ENCODE results near the gene MRPS23. TPM values are rescaled to one million over a fixed set of nuclear protein-coding genes. Genes with fewer than 3 reads are reported as not detected.

Gene MRPS23
- total and polyA plus RNA-seq, 2 of the 13 experiments (the other 11 are each of a cell fraction or from before 2014, with no cell fraction given), result 63.2 to 181 TPM

DNA sequence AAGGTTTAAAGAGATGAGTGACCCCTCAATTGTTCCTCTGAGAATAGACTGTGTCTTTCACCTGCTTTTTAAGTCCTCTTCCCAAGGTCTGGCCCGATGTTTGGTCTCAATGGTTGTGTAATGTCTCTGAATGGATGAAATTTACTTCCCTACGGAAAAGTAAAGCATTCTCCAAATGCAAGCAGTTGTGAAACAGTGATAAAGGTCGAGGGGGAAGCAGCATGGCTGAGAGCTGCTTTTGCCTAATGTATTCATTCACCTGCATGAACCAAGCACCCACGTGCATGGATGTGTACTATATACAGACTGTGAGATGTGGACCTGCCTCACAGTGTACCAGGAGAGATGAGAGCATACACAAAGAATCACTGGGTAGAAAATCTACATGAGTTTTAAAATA is 11.4 kb downstream of the MRPS23 start (continued):
- TF ChIP-seq, protein P1, sequence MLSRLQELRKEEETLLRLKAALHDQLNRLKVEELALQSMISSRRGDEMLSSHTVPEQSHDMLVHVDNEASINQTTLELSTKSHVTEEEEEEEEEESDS (CRISPR knock-in tag; IDR thresholded peaks at IDR 0.05; ENCODE audit: borderline replicate concordance), result no peak; the same call in 1 of the 2 replicates
- TF ChIP-seq PHB2 (IDR thresholded peaks at IDR 0.05; ENCODE audit: partially characterized antibody) (no peak), PLSCR1 (CRISPR knock-in tag; IDR thresholded peaks at IDR 0.05; ENCODE audit: borderline replicate concordance) (no peak), PRPF4 (IDR thresholded peaks at IDR 0.05; ENCODE audit: low read depth, low read length, poor library complexity, severe bottlenecking) (no peak), ZNF207 (IDR thresholded peaks at IDR 0.05; ENCODE audit: borderline replicate concordance) (no peak), ISL2 (CRISPR knock-in tag; IDR thresholded peaks at IDR 0.05) (peak; percentile 91), NFIC (IDR thresholded peaks at IDR 0.05; ENCODE audit: low read length) (peak; percentile 32; the same call in 1 of the 2 replicates), ZNF773 (CRISPR knock-in tag; IDR thresholded peaks at IDR 0.05; ENCODE audit: borderline replicate concordance) (no peak), TBP (CRISPR knock-in tag; IDR thresholded peaks at IDR 0.05) (no peak), POGK (CRISPR knock-in tag; conservative IDR thresholded peaks at IDR 0.05) (peak; percentile 46; the same call in 1 of the 2 replicates), HHEX (CRISPR knock-in tag; IDR thresholded peaks at IDR 0.05) (no peak)
- TF ChIP-seq, protein P2, sequence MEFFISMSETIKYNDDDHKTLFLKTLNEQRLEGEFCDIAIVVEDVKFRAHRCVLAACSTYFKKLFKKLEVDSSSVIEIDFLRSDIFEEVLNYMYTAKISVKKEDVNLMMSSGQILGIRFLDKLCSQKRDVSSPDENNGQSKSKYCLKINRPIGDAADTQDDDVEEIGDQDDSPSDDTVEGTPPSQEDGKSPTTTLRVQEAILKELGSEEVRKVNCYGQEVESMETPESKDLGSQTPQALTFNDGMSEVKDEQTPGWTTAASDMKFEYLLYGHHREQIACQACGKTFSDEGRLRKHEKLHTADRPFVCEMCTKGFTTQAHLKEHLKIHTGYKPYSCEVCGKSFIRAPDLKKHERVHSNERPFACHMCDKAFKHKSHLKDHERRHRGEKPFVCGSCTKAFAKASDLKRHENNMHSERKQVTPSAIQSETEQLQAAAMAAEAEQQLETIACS (CRISPR knock-in tag; IDR thresholded peaks at IDR 0.05), result no peak
- TF ChIP-seq, protein P3, sequence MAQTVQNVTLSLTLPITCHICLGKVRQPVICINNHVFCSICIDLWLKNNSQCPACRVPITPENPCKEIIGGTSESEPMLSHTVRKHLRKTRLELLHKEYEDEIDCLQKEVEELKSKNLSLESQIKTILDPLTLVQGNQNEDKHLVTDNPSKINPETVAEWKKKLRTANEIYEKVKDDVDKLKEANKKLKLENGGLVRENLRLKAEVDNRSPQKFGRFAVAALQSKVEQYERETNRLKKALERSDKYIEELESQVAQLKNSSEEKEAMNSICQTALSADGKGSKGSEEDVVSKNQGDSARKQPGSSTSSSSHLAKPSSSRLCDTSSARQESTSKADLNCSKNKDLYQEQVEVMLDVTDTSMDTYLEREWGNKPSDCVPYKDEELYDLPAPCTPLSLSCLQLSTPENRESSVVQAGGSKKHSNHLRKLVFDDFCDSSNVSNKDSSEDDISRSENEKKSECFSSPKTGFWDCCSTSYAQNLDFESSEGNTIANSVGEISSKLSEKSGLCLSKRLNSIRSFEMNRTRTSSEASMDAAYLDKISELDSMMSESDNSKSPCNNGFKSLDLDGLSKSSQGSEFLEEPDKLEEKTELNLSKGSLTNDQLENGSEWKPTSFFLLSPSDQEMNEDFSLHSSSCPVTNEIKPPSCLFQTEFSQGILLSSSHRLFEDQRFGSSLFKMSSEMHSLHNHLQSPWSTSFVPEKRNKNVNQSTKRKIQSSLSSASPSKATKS (CRISPR knock-in tag; IDR thresholded peaks at IDR 0.05), result no peak
- TF ChIP-seq, protein P4, sequence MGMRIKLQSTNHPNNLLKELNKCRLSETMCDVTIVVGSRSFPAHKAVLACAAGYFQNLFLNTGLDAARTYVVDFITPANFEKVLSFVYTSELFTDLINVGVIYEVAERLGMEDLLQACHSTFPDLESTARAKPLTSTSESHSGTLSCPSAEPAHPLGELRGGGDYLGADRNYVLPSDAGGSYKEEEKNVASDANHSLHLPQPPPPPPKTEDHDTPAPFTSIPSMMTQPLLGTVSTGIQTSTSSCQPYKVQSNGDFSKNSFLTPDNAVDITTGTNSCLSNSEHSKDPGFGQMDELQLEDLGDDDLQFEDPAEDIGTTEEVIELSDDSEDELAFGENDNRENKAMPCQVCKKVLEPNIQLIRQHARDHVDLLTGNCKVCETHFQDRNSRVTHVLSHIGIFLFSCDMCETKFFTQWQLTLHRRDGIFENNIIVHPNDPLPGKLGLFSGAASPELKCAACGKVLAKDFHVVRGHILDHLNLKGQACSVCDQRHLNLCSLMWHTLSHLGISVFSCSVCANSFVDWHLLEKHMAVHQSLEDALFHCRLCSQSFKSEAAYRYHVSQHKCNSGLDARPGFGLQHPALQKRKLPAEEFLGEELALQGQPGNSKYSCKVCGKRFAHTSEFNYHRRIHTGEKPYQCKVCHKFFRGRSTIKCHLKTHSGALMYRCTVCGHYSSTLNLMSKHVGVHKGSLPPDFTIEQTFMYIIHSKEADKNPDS (CRISPR knock-in tag; IDR thresholded peaks at IDR 0.05), result 0 out of 2 replicates have a peak, but pooled peaks have one; percentile 44
- TF ChIP-seq, protein P5, sequence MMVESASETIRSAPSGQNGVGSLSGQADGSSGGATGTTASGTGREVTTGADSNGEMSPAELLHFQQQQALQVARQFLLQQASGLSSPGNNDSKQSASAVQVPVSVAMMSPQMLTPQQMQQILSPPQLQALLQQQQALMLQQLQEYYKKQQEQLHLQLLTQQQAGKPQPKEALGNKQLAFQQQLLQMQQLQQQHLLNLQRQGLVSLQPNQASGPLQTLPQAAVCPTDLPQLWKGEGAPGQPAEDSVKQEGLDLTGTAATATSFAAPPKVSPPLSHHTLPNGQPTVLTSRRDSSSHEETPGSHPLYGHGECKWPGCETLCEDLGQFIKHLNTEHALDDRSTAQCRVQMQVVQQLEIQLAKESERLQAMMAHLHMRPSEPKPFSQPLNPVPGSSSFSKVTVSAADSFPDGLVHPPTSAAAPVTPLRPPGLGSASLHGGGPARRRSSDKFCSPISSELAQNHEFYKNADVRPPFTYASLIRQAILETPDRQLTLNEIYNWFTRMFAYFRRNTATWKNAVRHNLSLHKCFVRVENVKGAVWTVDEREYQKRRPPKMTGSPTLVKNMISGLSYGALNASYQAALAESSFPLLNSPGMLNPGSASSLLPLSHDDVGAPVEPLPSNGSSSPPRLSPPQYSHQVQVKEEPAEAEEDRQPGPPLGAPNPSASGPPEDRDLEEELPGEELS (CRISPR knock-in tag; IDR thresholded peaks at IDR 0.05), result peak; percentile 89
- TF ChIP-seq, protein P6, sequence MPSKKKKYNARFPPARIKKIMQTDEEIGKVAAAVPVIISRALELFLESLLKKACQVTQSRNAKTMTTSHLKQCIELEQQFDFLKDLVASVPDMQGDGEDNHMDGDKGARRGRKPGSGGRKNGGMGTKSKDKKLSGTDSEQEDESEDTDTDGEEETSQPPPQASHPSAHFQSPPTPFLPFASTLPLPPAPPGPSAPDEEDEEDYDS (CRISPR knock-in tag; IDR thresholded peaks at IDR 0.05), result no peak; the same call in 1 of the 2 replicates

Measured in HepG2 (cell line).